Measurements from ENCODE around the gene MMP20.

Gene MMP20, protein sequence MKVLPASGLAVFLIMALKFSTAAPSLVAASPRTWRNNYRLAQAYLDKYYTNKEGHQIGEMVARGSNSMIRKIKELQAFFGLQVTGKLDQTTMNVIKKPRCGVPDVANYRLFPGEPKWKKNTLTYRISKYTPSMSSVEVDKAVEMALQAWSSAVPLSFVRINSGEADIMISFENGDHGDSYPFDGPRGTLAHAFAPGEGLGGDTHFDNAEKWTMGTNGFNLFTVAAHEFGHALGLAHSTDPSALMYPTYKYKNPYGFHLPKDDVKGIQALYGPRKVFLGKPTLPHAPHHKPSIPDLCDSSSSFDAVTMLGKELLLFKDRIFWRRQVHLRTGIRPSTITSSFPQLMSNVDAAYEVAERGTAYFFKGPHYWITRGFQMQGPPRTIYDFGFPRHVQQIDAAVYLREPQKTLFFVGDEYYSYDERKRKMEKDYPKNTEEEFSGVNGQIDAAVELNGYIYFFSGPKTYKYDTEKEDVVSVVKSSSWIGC

DNA sequence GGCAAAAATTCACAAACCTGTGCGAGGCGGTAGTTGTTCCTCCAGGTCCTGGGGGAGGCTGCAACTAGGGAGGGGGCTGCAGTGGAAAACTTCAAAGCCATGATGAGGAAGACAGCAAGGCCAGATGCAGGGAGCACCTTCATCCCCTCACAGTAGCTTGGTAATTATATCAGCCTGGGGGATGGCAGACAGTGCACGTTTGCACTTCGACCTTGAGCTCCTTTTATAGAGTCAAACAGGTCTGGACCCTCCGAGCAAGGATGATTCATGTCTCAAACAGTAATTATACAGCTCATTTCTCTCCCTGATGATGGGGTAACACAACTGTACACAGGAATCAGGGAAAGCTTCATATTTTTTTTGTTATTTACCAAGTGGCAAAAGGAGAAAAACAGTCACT is at the start of gene MMP20:
TSS of gene MMP20 (minus strand) at position 156 of the 400 bp plus-strand sequence. CDS start at position 143, 13 bp downstream.
- no peak within 1 kb of the TSS for H3K9ac ChIP-seq (ENCODE audit: low read length)
- no peaks in the 10 kb centered on the region for H3K36me3 ChIP-seq (ENCODE audit: control insufficient read depth, low read depth, low read length)
- H3K27me3 ChIP-seq (ENCODE audit: control insufficient read depth, insufficient read depth, low read length): no peaks in the 10 kb centered on the region
- no peak within 1 kb of the TSS for H3K27ac ChIP-seq (ENCODE audit: low read length)
- H3K9me3 ChIP-seq (ENCODE audit: control insufficient read depth, low read depth, low read length): no peaks in the 10 kb centered on the region
- no peak within 1 kb of the TSS for H3K4me3 ChIP-seq (ENCODE audit: low read length)
- no peaks in the 10 kb centered on the region for H3K4me1 ChIP-seq (ENCODE audit: control insufficient read depth, low read depth, low read length)

DNA sequence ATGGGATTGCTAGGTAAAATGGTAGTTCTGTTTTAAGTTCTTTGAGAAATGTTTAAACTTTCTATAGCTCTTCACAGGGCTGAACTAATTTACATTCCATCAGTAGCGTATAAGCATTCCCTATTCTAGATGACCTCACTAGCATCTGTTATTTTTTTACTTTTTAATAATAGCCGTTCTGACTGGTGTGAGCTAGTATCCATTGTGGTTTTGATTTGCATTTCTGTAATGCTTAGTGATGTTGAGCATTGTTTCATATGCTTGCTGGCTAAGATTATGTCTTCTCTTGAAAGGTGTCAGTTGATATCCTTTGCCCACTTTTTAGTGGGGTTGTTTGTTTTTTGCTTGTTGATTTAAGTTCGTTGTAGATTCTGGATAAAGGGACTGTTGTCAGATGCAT is 44.5 kb upstream of the MMP20 start:
- H3K9me3 ChIP-seq (ENCODE audit: control insufficient read depth, low read depth, low read length): no peaks in the 10 kb centered on the region
- no peak overlapping the region for H3K27ac ChIP-seq (ENCODE audit: low read length)
- H3K4me3 ChIP-seq (ENCODE audit: low read length): no peak overlapping the region
- H3K9ac ChIP-seq (ENCODE audit: low read length): no peak overlapping the region
- no peaks in the 10 kb centered on the region for H3K36me3 ChIP-seq (ENCODE audit: control insufficient read depth, low read depth, low read length)
- no peaks in the 10 kb centered on the region for H3K4me1 ChIP-seq (ENCODE audit: control insufficient read depth, low read depth, low read length)
- H3K27me3 ChIP-seq (ENCODE audit: control insufficient read depth, insufficient read depth, low read length): no peaks in the 10 kb centered on the region

DNA sequence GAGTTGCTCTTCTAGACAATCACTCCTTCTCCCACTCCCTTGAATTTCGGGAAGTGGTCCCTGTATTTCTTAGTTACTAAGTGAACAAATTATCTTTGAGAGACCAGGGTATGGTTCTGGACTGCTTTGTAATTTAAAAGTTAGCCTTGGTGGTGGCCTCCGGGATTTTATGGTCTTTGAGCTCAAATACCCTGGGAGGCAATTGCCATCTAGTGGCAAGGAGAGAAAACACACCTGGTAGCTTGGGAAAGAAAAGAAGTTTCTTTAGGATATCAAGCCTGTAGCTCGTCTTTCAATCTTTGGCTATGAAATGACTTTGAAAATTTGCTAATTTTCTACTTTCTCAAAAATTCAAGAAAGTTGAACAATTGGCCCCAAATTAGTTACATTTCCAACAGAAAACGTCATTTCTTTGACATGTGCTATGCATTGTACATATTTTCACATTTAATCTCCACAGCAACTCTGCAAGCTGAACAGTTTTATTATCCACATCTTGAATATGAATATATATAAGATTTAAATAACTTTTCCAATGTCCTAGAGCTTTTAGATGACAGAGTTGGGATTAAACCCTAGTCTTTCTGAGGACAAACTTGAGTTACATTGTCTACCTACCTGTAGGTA is 41.3 kb upstream of the MMP20 start:
- no peaks in the 10 kb centered on the region for H3K4me1 ChIP-seq (ENCODE audit: control insufficient read depth, low read depth, low read length)
- no peak overlapping the region for H3K9ac ChIP-seq (ENCODE audit: low read length)
- no peaks in the 10 kb centered on the region for H3K36me3 ChIP-seq (ENCODE audit: control insufficient read depth, low read depth, low read length)
- H3K27me3 ChIP-seq (ENCODE audit: control insufficient read depth, insufficient read depth, low read length): no peaks in the 10 kb centered on the region
- no peaks in the 10 kb centered on the region for H3K9me3 ChIP-seq (ENCODE audit: control insufficient read depth, low read depth, low read length)
- H3K27ac ChIP-seq (ENCODE audit: low read length): no peak overlapping the region
- H3K4me3 ChIP-seq (ENCODE audit: low read length): no peak overlapping the region

DNA sequence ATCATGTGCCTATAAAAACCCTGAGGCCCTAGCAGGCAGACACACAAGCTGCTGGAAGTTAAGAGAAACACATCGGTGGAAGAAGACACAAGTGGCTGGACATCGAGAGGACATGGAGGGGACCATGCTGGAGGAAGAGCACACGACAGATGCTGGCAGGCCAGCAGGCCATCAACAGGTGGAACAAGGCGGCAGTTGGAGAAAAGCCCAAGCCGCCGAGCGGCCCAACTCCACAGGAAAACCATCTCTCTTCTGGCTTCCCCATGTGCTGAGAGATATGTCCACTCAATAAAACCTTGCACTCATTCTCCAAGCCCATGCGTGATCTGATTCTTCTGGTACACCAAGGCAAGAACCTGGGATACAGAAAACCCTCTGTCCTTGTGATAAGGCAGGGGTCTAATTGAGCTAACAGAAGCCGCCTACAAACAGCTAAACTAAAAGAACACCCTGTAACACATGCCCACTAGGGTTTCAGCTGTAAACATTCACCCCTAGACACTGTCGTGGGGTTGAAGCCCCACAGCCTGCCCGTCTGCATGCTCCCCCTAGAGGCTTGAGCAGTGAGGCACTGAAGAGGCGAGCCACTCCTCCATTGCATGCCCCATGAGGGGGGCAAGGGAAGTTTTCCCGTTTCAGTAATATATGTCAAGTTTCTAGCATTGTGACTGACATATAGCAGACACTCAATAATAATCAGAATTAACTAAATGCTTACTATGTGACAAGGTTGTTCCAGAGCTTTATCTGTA is 39.0 kb upstream of the MMP20 start:
- Histone ChIP-seq H3K4me1 (ENCODE audit: control insufficient read depth, low read depth, low read length) (no peaks in the 10 kb centered on the region), H3K9ac (ENCODE audit: low read length) (no peak overlapping the region)

DNA sequence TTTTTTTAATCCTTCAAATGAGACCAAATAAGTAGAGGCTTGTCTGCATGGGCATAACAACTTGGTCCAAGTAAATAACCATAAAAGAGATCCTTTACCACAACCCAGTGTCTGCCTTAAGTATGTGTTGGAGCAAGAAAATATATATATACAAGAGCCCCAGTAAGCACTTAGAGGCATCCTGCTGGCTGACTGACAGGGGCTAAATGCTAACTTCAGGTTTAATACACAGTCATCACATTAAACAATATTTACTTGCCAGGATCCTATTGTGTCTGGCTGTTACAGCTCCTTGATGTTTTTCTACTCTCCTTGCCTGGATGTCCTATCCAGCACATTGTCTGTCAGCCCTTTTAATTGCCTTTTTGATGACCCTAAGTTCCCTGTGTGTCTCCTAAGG is 37.5 kb upstream of the MMP20 start:
- Histone ChIP-seq H3K9me3 (ENCODE audit: control insufficient read depth, low read depth, low read length) (no peaks in the 10 kb centered on the region), H3K4me1 (ENCODE audit: control insufficient read depth, low read depth, low read length) (no peaks in the 10 kb centered on the region), H3K36me3 (ENCODE audit: control insufficient read depth, low read depth, low read length) (no peaks in the 10 kb centered on the region), H3K4me3 (ENCODE audit: low read length) (no peak overlapping the region), H3K27ac (ENCODE audit: low read length) (no peak overlapping the region), H3K9ac (ENCODE audit: low read length) (no peak overlapping the region), H3K27me3 (ENCODE audit: control insufficient read depth, insufficient read depth, low read length) (no peaks in the 10 kb centered on the region)

More for the DNA sequence above, 39.0 kb upstream of the MMP20 start:
- H3K27ac ChIP-seq (ENCODE audit: low read length): no peak overlapping the region
- no peak overlapping the region for H3K4me3 ChIP-seq (ENCODE audit: low read length)
- H3K27me3 ChIP-seq (ENCODE audit: control insufficient read depth, insufficient read depth, low read length): no peaks in the 10 kb centered on the region
- no peaks in the 10 kb centered on the region for H3K36me3 ChIP-seq (ENCODE audit: control insufficient read depth, low read depth, low read length)
- no peaks in the 10 kb centered on the region for H3K9me3 ChIP-seq (ENCODE audit: control insufficient read depth, low read depth, low read length)

DNA sequence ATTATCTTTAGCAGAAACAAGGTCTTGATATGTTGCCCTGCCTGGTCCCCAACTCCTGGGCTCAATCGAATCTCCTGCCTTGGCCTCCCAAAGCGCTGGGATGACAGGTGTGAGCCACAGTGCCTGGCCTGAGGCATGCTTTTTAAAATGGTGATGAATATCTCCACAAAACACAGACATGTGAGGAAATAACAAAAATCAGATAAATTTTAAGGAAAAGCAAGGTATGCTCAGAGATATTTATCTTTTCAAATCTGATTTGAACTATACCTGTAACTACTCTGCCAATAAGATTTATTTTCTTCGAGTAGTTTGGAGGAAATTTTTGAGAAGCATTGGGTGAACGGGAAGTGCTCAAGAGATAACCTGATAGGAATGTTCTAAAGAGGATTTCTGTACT is 35.9 kb upstream of the MMP20 start:
- Histone ChIP-seq H3K27me3 (ENCODE audit: control insufficient read depth, insufficient read depth, low read length) (no peaks in the 10 kb centered on the region), H3K27ac (ENCODE audit: low read length) (no peak overlapping the region), H3K4me3 (ENCODE audit: low read length) (no peak overlapping the region), H3K9me3 (ENCODE audit: control insufficient read depth, low read depth, low read length) (no peaks in the 10 kb centered on the region), H3K4me1 (ENCODE audit: control insufficient read depth, low read depth, low read length) (no peaks in the 10 kb centered on the region), H3K9ac (ENCODE audit: low read length) (no peak overlapping the region), H3K36me3 (ENCODE audit: control insufficient read depth, low read depth, low read length) (no peaks in the 10 kb centered on the region)

DNA sequence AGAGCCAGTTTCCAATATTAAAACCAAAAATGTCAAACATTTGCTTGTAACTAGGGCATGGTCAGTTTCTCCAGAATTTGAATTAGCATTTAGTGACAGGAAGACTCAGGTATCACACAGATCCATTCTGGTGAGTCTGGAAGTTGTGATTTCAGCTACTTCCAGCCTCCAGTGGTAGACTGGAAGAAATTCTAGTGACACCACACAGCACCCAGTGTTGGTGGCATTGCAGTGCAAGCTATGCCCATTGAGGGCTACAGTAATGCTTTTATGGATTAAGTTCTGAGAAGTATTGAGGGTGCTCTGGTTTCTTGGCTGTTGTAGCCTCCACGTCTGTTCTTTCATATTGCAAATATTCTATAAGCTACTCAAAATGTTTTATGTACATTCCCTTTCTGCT is 31.4 kb upstream of the MMP20 start:
- Histone ChIP-seq H3K9ac (ENCODE audit: low read length) (no peak overlapping the region), H3K27ac (ENCODE audit: low read length) (no peak overlapping the region), H3K36me3 (ENCODE audit: control insufficient read depth, low read depth, low read length) (no peaks in the 10 kb centered on the region), H3K4me1 (ENCODE audit: control insufficient read depth, low read depth, low read length) (no peaks in the 10 kb centered on the region), H3K4me3 (ENCODE audit: low read length) (no peak overlapping the region), H3K9me3 (ENCODE audit: control insufficient read depth, low read depth, low read length) (no peaks in the 10 kb centered on the region), H3K27me3 (ENCODE audit: control insufficient read depth, insufficient read depth, low read length) (no peaks in the 10 kb centered on the region)

DNA sequence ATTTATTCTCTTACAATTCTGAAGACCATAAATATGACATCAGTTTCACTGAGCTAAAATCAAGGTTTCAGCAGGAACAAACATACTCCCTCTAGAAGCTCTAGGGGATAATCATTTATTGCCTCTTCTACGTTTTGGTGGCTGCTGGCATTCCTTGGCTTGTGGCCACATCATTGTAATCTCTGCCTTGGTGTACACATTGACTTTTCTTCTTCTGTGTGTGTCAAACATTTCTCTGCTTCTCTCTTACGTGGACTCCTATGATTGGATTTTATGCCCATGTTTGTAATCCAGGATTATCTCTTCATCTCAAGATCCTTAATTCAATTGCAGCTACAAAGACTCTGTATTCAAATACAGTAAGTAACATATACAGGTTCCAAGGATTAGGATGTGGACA is 30.4 kb upstream of the MMP20 start:
- Histone ChIP-seq H3K4me1 (ENCODE audit: control insufficient read depth, low read depth, low read length) (no peaks in the 10 kb centered on the region), H3K9me3 (ENCODE audit: control insufficient read depth, low read depth, low read length) (no peaks in the 10 kb centered on the region), H3K4me3 (ENCODE audit: low read length) (no peak overlapping the region), H3K9ac (ENCODE audit: low read length) (no peak overlapping the region), H3K36me3 (ENCODE audit: control insufficient read depth, low read depth, low read length) (no peaks in the 10 kb centered on the region), H3K27me3 (ENCODE audit: control insufficient read depth, insufficient read depth, low read length) (no peaks in the 10 kb centered on the region), H3K27ac (ENCODE audit: low read length) (no peak overlapping the region)

DNA sequence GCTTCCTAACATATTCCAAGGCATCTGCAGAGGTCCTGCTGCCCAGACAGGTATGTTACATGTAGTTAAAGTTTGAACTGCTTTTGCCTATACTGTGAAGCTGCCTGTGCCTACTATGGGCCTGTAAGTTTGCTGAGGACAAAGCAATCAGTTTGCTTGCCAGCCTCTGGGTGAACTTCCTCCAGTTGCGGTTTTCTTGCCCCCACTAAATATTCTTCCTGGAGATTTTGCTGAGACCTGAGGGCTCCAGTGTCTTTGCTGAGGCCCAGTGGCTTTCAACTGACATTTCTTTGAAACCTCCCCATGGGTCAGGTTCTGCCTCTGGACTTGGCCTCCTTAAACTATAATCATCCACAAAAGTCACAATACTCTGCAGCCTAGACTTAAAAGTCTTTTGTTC is 29.6 kb upstream of the MMP20 start:
- Histone ChIP-seq H3K4me3 (ENCODE audit: low read length) (no peak overlapping the region), H3K9me3 (ENCODE audit: control insufficient read depth, low read depth, low read length) (no peaks in the 10 kb centered on the region), H3K4me1 (ENCODE audit: control insufficient read depth, low read depth, low read length) (no peaks in the 10 kb centered on the region), H3K9ac (ENCODE audit: low read length) (no peak overlapping the region), H3K36me3 (ENCODE audit: control insufficient read depth, low read depth, low read length) (no peaks in the 10 kb centered on the region), H3K27me3 (ENCODE audit: control insufficient read depth, insufficient read depth, low read length) (no peaks in the 10 kb centered on the region), H3K27ac (ENCODE audit: low read length) (no peak overlapping the region)

DNA sequence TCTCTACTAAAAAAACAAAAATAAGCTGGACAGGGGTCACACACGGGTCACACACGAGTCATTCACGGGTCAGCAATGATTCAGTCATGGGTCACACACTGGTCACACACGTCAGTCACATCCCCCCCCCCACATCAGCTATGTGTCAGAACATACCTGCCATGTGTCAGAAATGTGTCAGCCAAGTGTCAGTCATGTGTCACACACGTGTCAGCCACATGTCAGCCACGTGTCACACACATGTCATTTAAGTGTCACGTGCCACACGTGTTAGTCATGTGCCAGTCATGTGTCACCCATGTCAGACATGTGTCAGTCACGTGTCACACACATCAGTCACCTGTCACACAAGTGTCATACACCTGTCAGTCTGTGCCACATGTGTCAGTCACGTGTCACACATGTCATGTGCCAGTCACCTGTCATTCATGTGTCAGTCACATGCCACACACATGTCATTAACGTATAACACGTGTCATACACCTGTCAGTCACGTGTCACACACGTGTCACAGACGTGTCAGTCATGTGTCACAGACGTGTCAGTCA is 28.7 kb upstream of the MMP20 start:
- Histone ChIP-seq H3K4me3 (ENCODE audit: low read length) (no peak overlapping the region), H3K4me1 (ENCODE audit: control insufficient read depth, low read depth, low read length) (no peaks in the 10 kb centered on the region), H3K9ac (ENCODE audit: low read length) (no peak overlapping the region)

DNA sequence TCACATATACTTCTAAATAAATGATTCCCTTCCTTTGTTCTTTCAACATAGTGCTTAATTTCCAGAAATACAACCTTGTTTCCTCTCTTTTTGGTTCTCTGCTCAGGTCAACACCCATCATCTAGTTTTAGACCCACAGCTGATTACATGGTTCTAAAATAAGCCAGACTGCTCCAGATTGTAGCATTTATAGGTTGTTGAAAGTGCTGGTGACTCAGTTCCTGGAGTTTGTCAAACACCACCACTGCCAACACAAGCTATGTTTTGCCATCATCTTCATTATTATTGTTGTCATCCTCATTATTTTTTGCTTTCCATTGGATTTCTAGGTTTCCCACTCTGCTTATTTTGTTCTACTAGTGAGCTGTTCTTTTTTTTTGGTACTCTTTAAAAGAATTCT is 22.3 kb upstream of the MMP20 start:
- no peaks in the 10 kb centered on the region for H3K36me3 ChIP-seq (ENCODE audit: control insufficient read depth, low read depth, low read length)
- H3K9ac ChIP-seq (ENCODE audit: low read length): no peak overlapping the region
- no peaks in the 10 kb centered on the region for H3K4me1 ChIP-seq (ENCODE audit: control insufficient read depth, low read depth, low read length)
- no peak overlapping the region for H3K4me3 ChIP-seq (ENCODE audit: low read length)
- no peak overlapping the region for H3K27ac ChIP-seq (ENCODE audit: low read length)
- no peaks in the 10 kb centered on the region for H3K27me3 ChIP-seq (ENCODE audit: control insufficient read depth, insufficient read depth, low read length)
- H3K9me3 ChIP-seq (ENCODE audit: control insufficient read depth, low read depth, low read length): no peaks in the 10 kb centered on the region

More for the DNA sequence above, 28.7 kb upstream of the MMP20 start:
- Histone ChIP-seq H3K27me3 (ENCODE audit: control insufficient read depth, insufficient read depth, low read length) (no peaks in the 10 kb centered on the region), H3K9me3 (ENCODE audit: control insufficient read depth, low read depth, low read length) (no peaks in the 10 kb centered on the region), H3K27ac (ENCODE audit: low read length) (no peak overlapping the region), H3K36me3 (ENCODE audit: control insufficient read depth, low read depth, low read length) (no peaks in the 10 kb centered on the region)

Measured in iPS-18a (cell line).